HUDEP-2 (cell line): Measurements from ENCODE around the gene AKAP1.

Experiments
- DNase-seq, 76 experiments: peaks; one replicate each; lab custom pipeline; 2025; ENCODE audit not compliant: unreplicated experiment in 76 of 76; lab: John Stamatoyannopoulos, UW

The AKAP1 gene

GRCh38 chr17:57084802-57085447, at the start of gene AKAP1:
Gene AKAP1 (plus strand): TSS chr17:57085246. CDS start chr17:57105465, 20,219 bp downstream.
- DNase-seq = peak; percentile 24 to 96 (median 89)

DNA sequence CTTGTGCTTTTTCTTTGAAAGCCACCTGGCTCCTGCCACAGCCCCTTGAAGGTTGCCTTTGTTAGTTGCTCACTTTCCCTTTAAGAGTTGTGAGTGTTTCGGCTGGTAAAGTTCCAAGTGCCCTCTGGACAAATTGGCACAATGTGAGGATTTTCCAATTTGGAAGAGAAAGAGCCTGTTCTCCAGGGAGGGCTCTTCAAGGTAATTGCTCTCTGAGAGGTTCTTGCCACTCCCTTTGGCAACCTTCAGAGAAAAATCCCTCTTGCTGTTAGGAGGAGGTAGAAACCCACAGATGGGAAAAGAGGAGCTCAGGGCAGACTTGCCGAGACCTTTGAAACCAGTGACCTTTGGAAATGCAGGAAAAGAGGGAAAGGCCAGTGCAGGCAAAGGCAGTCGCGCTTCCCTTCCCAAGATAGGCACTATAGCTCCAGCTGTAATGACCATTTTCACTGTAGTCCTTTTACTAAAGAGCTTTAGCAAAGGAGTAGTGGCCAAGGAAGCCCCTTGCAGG, 49.0 kb upstream of the AKAP1 start:
- DNase-seq = no peak

- no peak for DNase-seq
Measured at GRCh38 chr17:57037411-57037810, 47.6 kb upstream of the AKAP1 start.

GRCh38 chr17:57038486-57038885, 46.6 kb upstream of the AKAP1 start:
- no peak for DNase-seq

DNA sequence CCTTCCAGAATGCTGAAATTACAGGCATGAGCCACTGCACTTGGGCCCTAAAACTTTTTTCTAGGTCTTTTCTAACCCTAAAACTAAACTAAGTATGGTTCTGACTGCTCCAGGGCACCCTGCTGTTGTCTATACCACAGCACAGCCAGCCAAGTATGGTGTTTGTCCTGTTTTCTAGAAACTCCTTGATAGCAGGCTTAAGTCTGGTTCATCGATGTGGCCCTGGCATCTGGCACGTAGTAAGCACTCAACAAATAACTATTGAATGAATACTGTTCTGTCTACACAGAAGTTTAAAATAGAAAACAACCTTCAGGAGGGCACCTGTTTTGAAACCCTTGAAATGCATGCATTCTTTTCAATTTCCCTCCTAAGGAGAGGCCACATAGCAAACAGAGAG, 44.5 kb upstream of the AKAP1 start:
- no peak for DNase-seq

DNA sequence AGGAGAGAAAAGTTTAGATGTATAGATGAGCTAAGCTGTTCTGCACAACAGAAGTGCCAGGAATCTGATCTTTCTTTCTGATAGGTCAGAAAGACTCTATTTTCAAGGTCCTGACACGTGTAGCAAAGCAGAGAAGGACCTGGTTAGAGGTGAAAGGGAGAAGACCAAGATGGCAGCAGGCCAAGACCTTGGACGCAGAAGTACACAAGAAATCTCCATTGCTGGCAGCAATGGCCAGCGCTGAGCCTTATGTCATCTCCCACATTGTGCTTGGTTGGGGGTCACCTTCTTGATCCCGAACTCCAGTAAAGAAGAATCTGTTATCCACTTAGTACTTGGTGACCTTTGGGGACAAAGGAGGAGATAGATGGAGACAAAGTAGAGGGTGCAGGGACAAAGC, 41.8 kb upstream of the AKAP1 start:
- no peak for DNase-seq

- no peak for DNase-seq
Measured at GRCh38 chr17:57044976-57045867, 39.8 kb upstream of the AKAP1 start.

DNA sequence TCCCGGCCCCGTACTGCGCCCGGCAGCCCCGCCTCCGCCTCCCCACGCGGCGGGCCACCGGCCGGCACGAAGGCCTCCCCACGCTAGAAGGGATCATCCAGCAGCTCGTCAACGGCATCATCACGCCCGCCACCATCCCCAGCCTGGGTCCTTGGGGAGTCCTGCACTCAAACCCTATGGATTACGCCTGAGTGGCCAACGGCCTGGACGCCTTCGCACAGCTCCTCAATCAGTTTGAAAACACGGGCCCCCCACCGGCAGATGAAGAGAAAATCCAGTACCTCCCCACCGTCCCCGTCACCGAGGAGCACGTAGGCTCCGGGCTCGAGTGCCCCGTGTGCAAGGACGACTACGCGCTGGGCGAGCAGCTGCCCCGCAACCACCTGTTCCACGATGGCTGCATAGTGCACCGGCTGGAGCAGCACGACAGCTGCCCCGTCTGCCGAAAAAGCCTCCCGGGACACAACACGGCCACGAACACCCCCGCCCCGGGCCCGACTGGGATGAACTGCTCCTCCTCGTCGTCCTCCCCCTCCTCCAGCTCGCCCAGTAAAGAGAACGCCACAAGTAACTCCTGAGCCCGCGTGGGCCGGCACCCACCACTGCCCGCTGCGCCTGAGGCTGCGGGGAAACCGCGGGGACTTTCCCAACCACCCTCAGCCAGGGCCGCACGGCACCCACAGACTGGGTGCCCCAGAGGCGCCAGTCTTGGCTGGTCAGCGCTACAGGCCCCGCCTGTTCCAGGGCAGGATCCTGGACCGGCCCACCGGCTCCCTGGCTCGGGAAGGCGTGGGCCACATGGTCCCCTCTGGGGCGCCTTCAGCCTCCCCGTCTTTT, 39.0 kb upstream of the AKAP1 start:
- DNase-seq = no peak

- no peak for DNase-seq
Measured at GRCh38 chr17:57046749-57047148, 38.3 kb upstream of the AKAP1 start.

- no peak for DNase-seq
Measured at GRCh38 chr17:57048096-57048495, 37.0 kb upstream of the AKAP1 start.

DNA sequence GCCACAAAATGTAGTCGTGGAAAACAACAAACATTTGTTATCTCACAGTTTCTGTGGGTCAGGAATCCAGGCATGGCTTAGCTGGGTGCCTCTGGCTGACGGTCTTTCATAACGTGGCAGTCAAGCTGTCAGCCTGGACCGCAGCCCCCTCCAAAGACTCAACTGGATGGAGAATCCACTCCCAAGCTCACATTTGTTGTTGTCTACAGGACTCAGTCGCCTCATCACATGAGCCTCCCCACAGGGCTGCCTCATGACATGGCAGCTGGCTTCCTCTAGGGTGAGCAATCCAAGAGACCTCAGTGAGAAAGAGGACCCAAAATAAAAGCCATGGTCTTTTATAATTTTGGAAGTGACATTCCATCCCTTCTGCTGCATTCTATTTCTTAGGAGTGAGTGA, 34.7 kb upstream of the AKAP1 start:
- DNase-seq = no peak

DNA sequence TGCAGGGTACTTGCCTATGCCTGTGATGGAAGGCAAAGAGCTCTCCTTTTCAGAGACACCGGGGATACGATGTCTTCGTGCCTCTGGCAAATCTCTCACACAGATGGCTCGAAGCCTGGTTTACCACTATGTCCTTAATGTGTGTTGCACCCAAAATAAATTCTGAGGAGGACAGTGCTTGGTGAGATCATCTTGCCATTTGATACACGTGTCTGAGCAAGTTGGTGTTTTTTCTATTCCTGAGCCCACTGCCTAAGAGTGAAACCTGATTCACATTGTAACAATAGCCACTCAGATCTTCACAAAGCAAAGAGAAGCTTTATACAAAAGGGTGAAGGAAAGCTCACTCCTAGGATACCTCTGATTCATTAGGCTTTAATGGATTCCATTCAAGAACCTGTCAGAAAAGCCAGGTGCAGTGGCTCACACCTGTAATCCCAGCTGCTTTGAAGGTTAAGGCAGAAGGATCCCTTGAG, 33.1 kb upstream of the AKAP1 start:
- no peak for DNase-seq

GRCh38 chr17:57062865-57063264, 22.2 kb upstream of the AKAP1 start:
- no peak for DNase-seq

GRCh38 chr17:57067162-57067561, 17.9 kb upstream of the AKAP1 start:
- no peak for DNase-seq

DNA sequence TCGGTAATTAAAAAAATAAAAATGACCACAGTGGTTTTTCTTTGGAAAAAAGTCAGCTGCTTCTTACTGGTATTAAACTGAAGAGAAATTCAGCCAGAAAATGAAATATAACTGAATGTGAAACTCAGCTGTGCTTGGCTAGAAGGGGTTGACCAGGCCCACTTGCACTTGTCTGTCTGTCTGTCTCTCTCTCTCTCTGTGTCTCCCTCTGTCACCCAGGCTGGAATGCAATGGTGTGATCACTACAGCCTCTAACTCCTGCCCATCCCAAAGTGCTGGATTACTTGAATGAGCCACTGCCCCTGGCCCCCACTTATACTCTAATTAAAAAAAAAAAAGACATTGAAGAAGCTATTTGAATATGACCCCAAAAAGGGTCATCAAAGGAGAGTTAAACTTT, 17.3 kb upstream of the AKAP1 start:
- no peak for DNase-seq

- peak in 18 of 76 experiments; percentile 6 to 35 (median 18) for DNase-seq
Measured at GRCh38 chr17:57068222-57068658, 16.8 kb upstream of the AKAP1 start.

GRCh38 chr17:57068707-57069106, 16.3 kb upstream of the AKAP1 start:
- no peak for DNase-seq

- DNase-seq = no peak
Measured at GRCh38 chr17:57071991-57072944, 12.8 kb upstream of the AKAP1 start.

DNA sequence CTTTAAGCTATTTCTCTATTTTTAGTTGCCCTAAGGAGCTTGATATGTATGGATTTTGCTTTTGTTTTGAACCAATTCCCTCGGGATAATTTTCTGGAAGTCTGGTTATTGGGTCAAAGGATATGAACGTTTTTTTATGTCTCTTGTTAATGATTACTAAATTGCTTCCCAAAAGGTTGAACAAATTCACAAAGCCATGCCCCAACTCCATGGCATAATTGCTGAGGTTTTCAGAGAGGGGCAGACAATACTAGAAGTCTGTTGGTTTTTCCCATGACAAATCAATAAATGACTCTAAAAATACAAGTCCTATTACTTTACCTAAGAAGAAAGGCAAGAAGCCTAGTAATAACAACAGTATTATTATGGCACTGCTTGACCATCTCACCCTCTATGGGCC, 11.4 kb upstream of the AKAP1 start:
- DNase-seq = no peak

DNA sequence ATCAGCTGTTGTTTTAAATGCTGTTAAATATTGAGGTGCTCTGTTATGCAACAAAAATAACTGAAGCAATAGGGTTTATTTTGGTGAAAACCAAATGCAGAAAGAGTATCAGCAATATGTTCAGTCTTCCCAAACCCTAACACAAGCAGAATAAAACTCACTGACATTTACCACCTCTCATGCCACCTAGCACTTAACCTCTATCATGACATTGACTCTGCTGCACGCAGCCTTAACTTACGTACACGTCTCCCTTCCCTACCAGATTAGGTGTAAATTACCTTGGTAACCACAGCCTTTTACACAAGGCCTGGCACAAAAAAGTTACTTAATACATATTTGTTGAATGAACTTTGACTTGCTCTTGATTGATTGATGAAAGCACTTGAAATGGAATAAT, 9.9 kb upstream of the AKAP1 start:
- no peak for DNase-seq
